IPS-18c (cell line): ENCODE measurements around the gene PDSS1.
"Not testable (repeated sequence)": the region's sequence is repeated elsewhere in the genome, so short reads cannot be mapped to it uniquely, and the experiment has no call there.

ENCODE experiments used
- H3K4me3 ChIP-seq: 2 replicates; pipeline ENCODE4 v1.7.0; 2013; ENCODE audit warnings: low read depth, mild to moderate bottlenecking, low read length, moderate library complexity; ENCODE audit not compliant: insufficient read depth
- H3K9me3 ChIP-seq: one replicate; pipeline ENCODE4 v1.6.1; 2013; ENCODE audit warnings: mild to moderate bottlenecking, low read length, moderate library complexity; ENCODE audit not compliant: control insufficient read depth, insufficient read depth

Gene PDSS1

GRCh38 chr10:26770069-26770468 lies 72.6 kb downstream of the PDSS1 start:
- Histone ChIP-seq H3K4me3 (no peak overlapping the region), H3K9me3 (no peaks in the 10 kb centered on the region)

GRCh38 chr10:26773633-26774032 lies 76.1 kb downstream of the PDSS1 start:
- Histone ChIP-seq H3K9me3 (no peaks in the 10 kb centered on the region), H3K4me3 (no peak overlapping the region)

GRCh38 chr10:26776258-26776657 lies 78.8 kb downstream of the PDSS1 start:
- H3K9me3 ChIP-seq = no peaks in the 10 kb centered on the region
- H3K4me3 ChIP-seq = no peak overlapping the region

GRCh38 chr10:26777686-26778085 lies 80.2 kb downstream of the PDSS1 start:
- Histone ChIP-seq H3K9me3 (no peaks in the 10 kb centered on the region), H3K4me3 (no peak overlapping the region)

- H3K4me3 ChIP-seq = no peak overlapping the region
- H3K9me3 ChIP-seq = no peaks in the 10 kb centered on the region
Measured at GRCh38 chr10:26779176-26779860, 81.8 kb downstream of the PDSS1 start.

- no peaks in the 10 kb centered on the region for H3K9me3 ChIP-seq
Measured at GRCh38 chr10:26780106-26780792, 82.7 kb downstream of the PDSS1 start.

GRCh38 chr10:26780793-26781601 lies 83.5 kb downstream of the PDSS1 start:
- H3K4me3 ChIP-seq = no peak overlapping the region

More at GRCh38 chr10:26780106-26780792, 82.7 kb downstream of the PDSS1 start:
- no peak overlapping the region for H3K4me3 ChIP-seq

GRCh38 chr10:26781797-26782196 lies 84.3 kb downstream of the PDSS1 start:
- H3K4me3 ChIP-seq = no peak overlapping the region
- no peaks in the 10 kb centered on the region for H3K9me3 ChIP-seq

More at GRCh38 chr10:26780793-26781601, 83.5 kb downstream of the PDSS1 start:
- H3K9me3 ChIP-seq = no peaks in the 10 kb centered on the region

GRCh38 chr10:26787362-26787761 lies 89.9 kb downstream of the PDSS1 start:
- no peaks in the 10 kb centered on the region for H3K9me3 ChIP-seq

GRCh38 chr10:26789779-26790178 lies 92.3 kb downstream of the PDSS1 start:
- not testable (repeated sequence) for H3K9me3 ChIP-seq, H3K4me3 ChIP-seq

More at GRCh38 chr10:26787362-26787761, 89.9 kb downstream of the PDSS1 start:
- no peak overlapping the region for H3K4me3 ChIP-seq

GRCh38 chr10:26790221-26790995 lies 92.9 kb downstream of the PDSS1 start:
- H3K4me3 ChIP-seq = no peak overlapping the region
- H3K9me3 ChIP-seq = no peaks in the 10 kb centered on the region

GRCh38 chr10:26792758-26793495 lies 95.4 kb downstream of the PDSS1 start:
- Histone ChIP-seq H3K9me3 (no peaks in the 10 kb centered on the region), H3K4me3 (no peak overlapping the region)
